LNCAP (cell line): Measurements from ENCODE around the gene ANKRD62.

Source experiments
- TF ChIP-seq, protein P1 (sequence below): fragments of 450-650 bp; IDR thresholded peaks from 2 replicates; pipeline ENCODE4 v1.5.1; 2017; ENCODE audit warnings: mild to moderate bottlenecking

Gene ANKRD62

DNA sequence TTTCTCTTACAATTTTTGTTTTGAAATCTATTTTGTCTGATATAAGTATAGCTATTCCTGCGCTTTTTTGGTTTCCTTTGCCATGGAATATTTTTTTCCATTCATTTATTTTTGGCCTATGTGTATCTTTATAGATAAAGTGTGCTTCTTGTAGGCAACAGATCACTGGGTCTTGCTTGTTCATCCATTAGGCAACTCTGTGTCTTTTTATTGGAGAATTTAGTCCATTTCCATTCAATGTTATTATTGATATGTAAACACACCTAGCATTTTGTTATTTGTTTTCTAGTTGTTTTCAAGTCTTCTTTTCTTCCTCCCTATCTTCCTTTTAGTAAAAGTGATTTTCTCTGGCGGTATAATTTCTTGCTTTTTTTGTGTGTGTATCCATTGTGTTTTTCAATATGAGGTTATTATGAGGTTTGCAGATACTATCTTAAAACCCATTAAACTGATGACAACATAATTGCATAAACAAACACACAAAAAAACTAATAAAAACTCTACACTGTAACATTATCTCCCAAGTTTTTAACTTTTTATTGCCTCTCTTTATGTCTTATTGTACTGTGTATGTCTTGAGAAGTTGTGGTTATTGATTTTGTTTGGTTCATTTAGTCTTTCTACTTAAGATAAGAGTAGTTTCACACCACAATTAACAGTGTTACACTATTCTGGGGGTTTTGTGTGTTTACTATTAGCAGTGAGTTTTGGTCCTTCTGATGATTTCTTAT is 71.6 kb downstream of the ANKRD62 start:
- TF ChIP-seq, protein P1, sequence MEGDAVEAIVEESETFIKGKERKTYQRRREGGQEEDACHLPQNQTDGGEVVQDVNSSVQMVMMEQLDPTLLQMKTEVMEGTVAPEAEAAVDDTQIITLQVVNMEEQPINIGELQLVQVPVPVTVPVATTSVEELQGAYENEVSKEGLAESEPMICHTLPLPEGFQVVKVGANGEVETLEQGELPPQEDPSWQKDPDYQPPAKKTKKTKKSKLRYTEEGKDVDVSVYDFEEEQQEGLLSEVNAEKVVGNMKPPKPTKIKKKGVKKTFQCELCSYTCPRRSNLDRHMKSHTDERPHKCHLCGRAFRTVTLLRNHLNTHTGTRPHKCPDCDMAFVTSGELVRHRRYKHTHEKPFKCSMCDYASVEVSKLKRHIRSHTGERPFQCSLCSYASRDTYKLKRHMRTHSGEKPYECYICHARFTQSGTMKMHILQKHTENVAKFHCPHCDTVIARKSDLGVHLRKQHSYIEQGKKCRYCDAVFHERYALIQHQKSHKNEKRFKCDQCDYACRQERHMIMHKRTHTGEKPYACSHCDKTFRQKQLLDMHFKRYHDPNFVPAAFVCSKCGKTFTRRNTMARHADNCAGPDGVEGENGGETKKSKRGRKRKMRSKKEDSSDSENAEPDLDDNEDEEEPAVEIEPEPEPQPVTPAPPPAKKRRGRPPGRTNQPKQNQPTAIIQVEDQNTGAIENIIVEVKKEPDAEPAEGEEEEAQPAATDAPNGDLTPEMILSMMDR: no peak
